ENCODE data around the gene OR4E1. TPM values are rescaled to one million over a fixed set of nuclear protein-coding genes. Genes with fewer than 3 reads are reported as not detected.

The OR4E1 gene
- total and polyA plus RNA-seq, 9 of the 15 experiments (the other 6 are each of a cell fraction or from before 2014, with no cell fraction given): not detected

DNA sequence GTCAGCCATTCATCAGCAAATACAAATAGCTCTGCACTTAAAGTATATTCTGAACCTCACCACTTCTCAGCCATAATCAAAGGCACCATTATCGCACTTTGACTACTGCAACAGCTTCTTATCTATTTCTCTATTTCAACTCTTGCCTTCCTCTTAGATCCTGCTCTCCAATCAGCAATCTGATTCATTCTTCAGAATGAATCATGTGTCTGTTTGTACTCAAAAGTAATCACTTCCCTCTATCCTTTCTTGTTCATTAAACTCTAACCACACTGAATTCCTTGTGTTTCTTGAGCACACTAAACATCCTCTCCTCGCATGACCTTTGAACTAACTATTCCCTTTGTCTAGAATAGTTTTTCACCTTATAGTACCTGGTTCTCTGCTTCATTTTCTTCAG lies 12.8 kb upstream of the OR4E1 start (continued):
- TF ChIP-seq, protein P1, sequence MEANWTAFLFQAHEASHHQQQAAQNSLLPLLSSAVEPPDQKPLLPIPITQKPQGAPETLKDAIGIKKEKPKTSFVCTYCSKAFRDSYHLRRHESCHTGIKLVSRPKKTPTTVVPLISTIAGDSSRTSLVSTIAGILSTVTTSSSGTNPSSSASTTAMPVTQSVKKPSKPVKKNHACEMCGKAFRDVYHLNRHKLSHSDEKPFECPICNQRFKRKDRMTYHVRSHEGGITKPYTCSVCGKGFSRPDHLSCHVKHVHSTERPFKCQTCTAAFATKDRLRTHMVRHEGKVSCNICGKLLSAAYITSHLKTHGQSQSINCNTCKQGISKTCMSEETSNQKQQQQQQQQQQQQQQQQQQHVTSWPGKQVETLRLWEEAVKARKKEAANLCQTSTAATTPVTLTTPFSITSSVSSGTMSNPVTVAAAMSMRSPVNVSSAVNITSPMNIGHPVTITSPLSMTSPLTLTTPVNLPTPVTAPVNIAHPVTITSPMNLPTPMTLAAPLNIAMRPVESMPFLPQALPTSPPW (CRISPR knock-in tag; IDR thresholded peaks at IDR 0.05): no peak
- TF ChIP-seq, protein P2, sequence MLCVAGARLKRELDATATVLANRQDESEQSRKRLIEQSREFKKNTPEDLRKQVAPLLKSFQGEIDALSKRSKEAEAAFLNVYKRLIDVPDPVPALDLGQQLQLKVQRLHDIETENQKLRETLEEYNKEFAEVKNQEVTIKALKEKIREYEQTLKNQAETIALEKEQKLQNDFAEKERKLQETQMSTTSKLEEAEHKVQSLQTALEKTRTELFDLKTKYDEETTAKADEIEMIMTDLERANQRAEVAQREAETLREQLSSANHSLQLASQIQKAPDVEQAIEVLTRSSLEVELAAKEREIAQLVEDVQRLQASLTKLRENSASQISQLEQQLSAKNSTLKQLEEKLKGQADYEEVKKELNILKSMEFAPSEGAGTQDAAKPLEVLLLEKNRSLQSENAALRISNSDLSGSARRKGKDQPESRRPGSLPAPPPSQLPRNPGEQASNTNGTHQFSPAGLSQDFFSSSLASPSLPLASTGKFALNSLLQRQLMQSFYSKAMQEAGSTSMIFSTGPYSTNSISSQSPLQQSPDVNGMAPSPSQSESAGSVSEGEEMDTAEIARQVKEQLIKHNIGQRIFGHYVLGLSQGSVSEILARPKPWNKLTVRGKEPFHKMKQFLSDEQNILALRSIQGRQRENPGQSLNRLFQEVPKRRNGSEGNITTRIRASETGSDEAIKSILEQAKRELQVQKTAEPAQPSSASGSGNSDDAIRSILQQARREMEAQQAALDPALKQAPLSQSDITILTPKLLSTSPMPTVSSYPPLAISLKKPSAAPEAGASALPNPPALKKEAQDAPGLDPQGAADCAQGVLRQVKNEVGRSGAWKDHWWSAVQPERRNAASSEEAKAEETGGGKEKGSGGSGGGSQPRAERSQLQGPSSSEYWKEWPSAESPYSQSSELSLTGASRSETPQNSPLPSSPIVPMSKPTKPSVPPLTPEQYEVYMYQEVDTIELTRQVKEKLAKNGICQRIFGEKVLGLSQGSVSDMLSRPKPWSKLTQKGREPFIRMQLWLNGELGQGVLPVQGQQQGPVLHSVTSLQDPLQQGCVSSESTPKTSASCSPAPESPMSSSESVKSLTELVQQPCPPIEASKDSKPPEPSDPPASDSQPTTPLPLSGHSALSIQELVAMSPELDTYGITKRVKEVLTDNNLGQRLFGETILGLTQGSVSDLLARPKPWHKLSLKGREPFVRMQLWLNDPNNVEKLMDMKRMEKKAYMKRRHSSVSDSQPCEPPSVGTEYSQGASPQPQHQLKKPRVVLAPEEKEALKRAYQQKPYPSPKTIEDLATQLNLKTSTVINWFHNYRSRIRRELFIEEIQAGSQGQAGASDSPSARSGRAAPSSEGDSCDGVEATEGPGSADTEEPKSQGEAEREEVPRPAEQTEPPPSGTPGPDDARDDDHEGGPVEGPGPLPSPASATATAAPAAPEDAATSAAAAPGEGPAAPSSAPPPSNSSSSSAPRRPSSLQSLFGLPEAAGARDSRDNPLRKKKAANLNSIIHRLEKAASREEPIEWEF (CRISPR knock-in tag; IDR thresholded peaks at IDR 0.05): no peak
- no peak for TF ChIP-seq MEF2A (IDR thresholded peaks at IDR 0.05; ENCODE audit: control insufficient read depth, low read depth, low read length)
- no peak for TF ChIP-seq BRD4 (IDR thresholded peaks at IDR 0.05)

GRCh38 chr14:21680072-21680471 lies 6.5 kb upstream of the OR4E1 start:
- no peak overlapping the region for H3K4me3 ChIP-seq
- intact Hi-C loops (cut with micrococcal nuclease): no loop called here
- H3K9me1 ChIP-seq (ENCODE audit: control insufficient read depth, insufficient read depth, low read length): no peaks in the 10 kb centered on the region
- H2AFZ ChIP-seq (ENCODE audit: low read depth, low read length): no peak overlapping the region
- no peaks in the 10 kb centered on the region for H3K79me2 ChIP-seq (ENCODE audit: control insufficient read depth, insufficient read depth, low read length)
- BruUV-seq (replicated peaks): no TSS peak
- H3K9ac ChIP-seq (ENCODE audit: insufficient read depth in 1 of 2, low read depth in 2 of 2, low read length in 2 of 2): no peak overlapping the region
- H3K36me3 ChIP-seq (ENCODE audit: control insufficient read depth, insufficient read depth, low read length): no peaks in the 10 kb centered on the region
- 0% methylated on average over 2 of the region's 2 CpGs for WGBS (ENCODE audit: insufficient coverage, low coverage, missing lambda C conversion rate)
- ChIA-PET POLR2A (no interaction called here), CTCF (ENCODE audit: low intra/inter-chr PET ratio) (no interaction called here)
- no peak for ATAC-seq
- DNase-seq (ENCODE audit: extremely low read depth in 1 of 4, low spot score in 3 of 4): no peak
- no peak for FAIRE-seq
- no peak overlapping the region for H3K4me2 ChIP-seq (ENCODE audit: insufficient read depth, low read length)
- H3K27ac ChIP-seq (ENCODE audit: extremely low read depth, low read depth, low read length): no peak overlapping the region
- H3K27me3 ChIP-seq (ENCODE audit: control insufficient read depth in 2 of 2, insufficient read depth in 2 of 2, low read length in 2 of 2): no peaks in the 10 kb centered on the region
- H3K4me1 ChIP-seq (replicated peaks in 1 of 2; ENCODE audit: control insufficient read depth in 2 of 2, insufficient read depth in 2 of 2, low read length in 2 of 2): no peaks in the 10 kb centered on the region
- in situ Hi-C loops (cut with MboI): no loop called here
- no peaks in the 10 kb centered on the region for H4K20me1 ChIP-seq (replicated peaks; ENCODE audit: control insufficient read depth, insufficient read depth, low read length)
- no peaks in the 10 kb centered on the region for H3K9me3 ChIP-seq (replicated peaks; ENCODE audit: control insufficient read depth, insufficient read depth, low read depth, low read length)
- no peak for TF ChIP-seq SIN3B (IDR thresholded peaks at IDR 0.05; ENCODE audit: low read depth)

Measured in K562 (cell line).